Head of caudate nucleus (tissue), 42 donors: ENCODE data around the gene APPL1.
A peak's percentile ranks its signal among the peaks of the same experiment; 100 is the strongest.

Experiments used
- DNase-seq, 42 donors: peaks; one replicate each; pipeline versions ENCODE4 v3.0.0 to v3.0.0-alpha.2; 2020 to 2021; ENCODE audit warnings: mixed read lengths in 7 of 42
- intact Hi-C: fragments of 100-400 bp; cut with DNase I; formaldehyde crosslinking; loops from one replicate; pipeline ENCODE4 v1.15.0; 2022

Gene APPL1, protein sequence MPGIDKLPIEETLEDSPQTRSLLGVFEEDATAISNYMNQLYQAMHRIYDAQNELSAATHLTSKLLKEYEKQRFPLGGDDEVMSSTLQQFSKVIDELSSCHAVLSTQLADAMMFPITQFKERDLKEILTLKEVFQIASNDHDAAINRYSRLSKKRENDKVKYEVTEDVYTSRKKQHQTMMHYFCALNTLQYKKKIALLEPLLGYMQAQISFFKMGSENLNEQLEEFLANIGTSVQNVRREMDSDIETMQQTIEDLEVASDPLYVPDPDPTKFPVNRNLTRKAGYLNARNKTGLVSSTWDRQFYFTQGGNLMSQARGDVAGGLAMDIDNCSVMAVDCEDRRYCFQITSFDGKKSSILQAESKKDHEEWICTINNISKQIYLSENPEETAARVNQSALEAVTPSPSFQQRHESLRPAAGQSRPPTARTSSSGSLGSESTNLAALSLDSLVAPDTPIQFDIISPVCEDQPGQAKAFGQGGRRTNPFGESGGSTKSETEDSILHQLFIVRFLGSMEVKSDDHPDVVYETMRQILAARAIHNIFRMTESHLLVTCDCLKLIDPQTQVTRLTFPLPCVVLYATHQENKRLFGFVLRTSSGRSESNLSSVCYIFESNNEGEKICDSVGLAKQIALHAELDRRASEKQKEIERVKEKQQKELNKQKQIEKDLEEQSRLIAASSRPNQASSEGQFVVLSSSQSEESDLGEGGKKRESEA

DNA sequence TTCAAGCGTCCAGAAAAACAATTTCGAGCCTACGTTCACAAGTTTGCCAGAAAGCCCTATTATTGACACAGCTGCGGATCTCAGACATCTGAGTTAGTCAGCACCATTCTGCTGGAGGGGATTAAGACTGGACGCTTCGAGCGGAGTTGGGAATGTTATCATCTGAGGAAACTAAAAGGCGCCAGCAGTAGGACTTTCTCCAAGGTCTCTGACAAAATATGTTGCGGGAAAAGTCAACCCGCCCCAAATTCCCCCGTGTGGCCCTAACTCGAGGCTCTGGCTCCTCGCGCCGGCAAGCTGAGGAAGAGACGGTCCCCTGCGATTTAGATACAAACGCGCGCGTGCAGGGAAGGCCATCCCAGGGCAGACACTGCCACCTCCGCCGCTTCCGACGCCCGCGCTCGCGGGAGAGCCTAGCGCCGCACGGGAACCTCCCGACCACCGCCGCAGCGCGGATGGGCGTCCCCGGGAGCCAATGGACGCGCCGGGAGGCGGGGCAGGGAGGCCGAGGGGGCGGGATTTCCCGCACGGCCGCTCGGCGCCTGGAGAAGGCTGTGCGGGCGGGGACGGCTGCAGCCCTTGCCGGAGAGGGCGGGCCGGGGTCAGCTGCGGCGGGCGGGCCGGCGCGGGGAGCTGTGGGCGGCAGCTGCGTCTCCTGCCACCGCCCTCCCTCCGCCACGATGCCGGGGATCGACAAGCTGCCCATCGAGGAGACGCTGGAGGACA is at the start of gene APPL1:
Gene APPL1 (plus strand): TSS at position 526 of the 726 bp plus-strand sequence. CDS start 155 bp downstream, at position 681.
- intact Hi-C loops, result loop anchor here (5.0 to 10.0 kb wide), 3 partner anchors 60 to 233 kb away; partner anchors contain the start of gene IL17RD
- DNase-seq, result peak; percentile 74 to 98 (median 95)

DNA sequence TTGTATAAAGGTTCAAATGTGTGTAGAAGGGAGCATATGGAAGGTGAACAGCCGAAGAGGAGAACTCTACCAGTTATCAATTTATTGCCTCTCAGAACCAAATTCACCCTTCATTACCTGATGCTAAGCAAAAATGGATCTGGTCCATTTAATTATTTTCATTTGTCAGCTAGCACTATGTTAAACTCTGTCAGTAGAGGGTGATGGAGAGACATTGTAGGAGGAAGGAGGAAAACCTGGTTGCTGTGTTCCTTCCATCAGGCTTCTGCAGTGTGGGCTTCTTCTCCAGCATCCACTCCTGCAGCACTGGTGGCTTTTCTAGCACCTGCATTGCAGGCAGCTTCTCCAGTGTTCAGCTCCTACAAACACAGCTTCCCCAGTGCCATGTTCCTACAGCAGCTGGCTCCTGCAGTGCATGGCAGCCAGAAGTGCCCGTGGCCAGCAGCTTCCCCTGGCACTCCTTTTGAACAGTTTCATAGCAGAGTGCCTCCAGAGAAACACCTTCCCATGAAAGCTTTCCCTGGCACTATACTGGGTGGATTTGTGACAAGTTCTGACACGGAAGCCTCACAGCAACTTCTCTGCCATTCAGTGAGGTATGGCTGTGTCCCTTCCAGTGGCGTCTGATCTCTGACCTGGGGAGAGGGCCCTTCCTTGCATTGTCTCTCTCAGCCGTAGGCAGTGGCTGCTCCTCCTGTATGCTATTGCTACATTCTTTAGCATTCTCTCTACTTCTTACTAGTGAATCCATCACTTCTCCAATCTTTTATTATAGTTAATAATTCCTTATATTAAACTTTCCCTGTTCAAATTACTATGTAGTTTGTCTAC is 47.7 kb upstream of the APPL1 start:
- DNase-seq, result peak in 2 of 42 donors; percentile 18
- intact Hi-C loops, result no loop called here

DNA sequence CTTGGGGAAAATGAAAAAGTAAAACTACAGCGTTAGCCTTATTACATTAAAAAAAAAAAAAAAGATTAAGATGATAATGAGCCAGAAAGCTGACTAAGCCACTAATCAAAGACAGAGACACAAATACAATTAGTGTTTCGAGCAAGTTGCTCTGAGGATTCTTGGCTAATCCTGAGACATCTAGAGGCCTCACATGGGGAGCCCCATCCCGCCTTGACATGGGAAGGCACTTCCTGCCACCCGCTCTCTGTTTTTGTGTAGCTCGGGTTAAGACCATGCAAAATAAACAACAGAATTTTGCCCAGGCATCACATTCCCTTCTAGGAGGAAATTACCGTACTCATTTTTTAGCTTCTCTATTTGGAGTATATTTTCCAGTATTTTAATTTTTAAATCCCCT is 43.0 kb upstream of the APPL1 start:
- intact Hi-C loops, result no loop called here
- DNase-seq, result no peak

DNA sequence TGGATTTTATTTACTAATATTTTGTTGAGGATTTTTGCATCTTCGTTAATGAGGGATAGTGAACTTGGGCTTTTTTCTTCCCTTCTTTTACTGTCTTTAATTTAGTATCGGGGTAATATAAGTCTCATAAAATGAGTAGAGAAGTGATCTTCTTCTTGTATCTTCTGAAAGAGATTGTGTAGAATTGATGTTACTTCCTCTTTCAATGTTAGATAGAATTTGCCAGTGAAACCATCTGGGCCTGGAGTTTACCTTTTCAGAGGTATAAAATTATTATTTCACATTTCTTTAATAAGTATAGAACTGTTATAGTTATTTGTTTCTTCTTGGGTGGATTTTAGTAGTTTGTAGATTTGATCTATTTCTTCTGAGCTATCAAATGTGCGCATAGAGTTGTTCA is 35.5 kb upstream of the APPL1 start:
- DNase-seq, result no peak
- intact Hi-C loops, result no loop called here

DNA sequence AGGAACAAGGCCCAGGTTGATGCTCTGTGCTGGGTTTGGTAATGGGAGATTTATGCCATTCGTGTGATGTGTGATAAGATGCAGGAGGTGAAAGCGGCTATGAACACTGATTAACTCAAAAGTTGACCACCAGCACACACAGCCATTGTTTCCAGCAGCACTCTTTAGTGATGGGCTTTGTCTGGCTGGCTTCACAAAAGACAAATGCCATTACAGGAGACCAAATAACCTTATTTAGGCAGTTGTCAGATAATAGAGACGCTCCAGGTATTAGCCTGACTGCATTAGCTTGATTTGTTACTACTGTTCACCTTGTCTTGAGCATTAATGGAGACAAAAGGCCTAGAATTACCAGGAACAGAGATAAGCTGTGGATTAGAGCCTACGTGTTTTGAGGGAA is 32.9 kb upstream of the APPL1 start:
- intact Hi-C loops, result no loop called here
- no peak for DNase-seq

DNA sequence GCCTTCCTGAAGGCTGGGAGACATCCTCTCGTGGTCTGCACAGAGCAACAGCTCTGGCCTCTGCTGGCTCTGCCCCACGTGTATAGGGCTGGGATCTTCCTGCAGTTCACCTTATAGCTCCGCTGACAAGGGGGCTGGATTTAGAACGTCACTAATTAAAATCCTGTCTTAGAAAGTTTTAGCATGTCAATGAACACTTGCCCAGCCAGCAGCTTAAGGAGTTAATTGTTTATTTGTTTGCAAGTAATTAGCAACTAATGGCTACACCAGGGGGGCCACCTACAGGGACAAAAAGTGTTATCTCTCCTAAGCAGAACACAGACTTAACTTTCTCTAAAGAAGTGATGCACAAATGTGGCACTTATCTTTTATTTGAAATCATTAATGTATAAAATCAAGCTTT is 27.6 kb upstream of the APPL1 start, which contains the start of gene HESX1:
Gene HESX1 (minus strand): TSS at position 84 of the 403 bp plus-strand sequence. CDS start 60 bp downstream, at position 24.
- intact Hi-C loops, result no loop called here
- DNase-seq, result no peak

DNA sequence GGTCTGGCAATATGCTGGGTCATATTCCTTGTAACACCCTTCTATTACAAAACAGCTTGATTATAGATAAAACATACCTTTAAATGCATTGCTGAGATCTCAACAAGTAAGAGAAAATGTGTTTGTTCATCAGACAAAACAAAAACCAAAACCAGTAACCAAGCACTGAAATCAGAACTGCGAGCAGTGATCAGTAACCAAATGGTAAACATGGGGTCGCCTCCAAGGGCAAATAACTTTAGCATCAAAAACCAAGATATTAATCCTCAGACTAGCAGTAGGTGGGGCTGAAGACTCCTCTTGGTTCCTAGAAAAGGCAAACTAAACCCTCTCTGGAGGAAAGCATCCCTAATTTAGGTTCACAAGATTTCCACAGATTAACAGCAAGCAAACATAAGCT is 21.1 kb upstream of the APPL1 start:
- no peak for DNase-seq
- intact Hi-C loops, result no loop called here

DNA sequence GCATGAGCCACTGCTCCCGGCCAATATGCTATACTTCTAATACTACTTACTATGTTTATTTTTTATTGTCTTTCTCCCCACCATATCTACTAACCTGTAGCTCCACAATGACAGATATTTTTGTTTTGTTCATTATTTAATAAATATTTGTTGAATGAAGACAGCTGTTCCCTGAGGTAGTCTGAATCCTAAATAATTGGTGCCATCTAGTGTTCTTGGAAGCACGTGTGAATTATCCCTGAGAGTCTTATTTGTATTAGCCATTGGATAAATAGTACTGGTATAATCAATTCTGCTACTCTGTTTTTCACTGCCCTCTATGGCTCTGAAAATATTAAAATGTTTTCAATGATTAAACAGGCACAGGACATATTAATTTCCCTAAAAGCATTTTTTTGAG is 5.6 kb upstream of the APPL1 start:
- peak in 1 of 42 donors; percentile 6 for DNase-seq
- intact Hi-C loops, result loop anchor here (10.0 kb wide), 2 partner anchors 127 to 227 kb away; no protein-coding TSS in a partner anchor

DNA sequence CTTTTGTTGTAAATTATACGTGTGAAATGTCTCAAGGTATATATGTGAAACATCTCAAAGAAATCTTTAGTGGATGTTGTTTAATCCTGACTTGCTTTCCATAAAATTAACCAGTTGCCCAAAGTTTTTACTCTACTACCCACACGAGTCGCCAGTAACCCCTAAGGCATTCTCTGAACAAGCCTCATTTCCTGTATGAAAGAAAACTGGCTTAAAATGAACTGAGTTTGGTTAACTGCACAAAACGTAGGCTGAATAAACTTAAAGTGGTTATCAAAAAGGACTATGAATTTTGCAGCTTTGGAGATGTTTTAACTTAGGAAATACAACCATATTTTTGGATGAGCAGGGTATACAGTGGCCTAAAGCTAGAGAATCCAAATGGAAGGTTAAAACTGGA is 2.7 kb upstream of the APPL1 start:
- intact Hi-C loops, result loop anchor here (5.0 to 10.0 kb wide), 3 partner anchors 58 to 230 kb away; partner anchors contain the start of gene IL17RD
- DNase-seq, result no peak

DNA sequence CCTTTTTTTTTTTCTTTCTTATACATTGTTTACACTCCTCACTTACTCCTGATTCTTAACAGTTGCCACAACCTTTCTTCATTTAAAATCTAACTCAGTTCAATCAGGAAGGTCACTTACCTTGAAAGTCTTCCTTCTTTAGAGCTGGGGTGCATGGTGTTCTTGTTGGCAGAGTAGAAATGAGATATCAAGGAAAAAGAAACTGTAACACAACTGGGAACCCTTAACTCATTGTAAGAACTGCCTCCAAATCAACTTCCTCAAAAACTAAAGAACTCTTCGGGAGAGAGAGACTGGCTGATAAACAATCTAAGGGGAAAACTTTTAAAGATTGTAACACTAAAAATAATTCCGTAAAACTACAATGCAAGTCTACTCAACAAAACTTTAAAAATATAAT is 1.4 kb upstream of the APPL1 start:
- DNase-seq, result no peak
- intact Hi-C loops, result loop anchor here (5.0 to 10.0 kb wide), 3 partner anchors 59 to 231 kb away; partner anchors contain the start of gene IL17RD

DNA sequence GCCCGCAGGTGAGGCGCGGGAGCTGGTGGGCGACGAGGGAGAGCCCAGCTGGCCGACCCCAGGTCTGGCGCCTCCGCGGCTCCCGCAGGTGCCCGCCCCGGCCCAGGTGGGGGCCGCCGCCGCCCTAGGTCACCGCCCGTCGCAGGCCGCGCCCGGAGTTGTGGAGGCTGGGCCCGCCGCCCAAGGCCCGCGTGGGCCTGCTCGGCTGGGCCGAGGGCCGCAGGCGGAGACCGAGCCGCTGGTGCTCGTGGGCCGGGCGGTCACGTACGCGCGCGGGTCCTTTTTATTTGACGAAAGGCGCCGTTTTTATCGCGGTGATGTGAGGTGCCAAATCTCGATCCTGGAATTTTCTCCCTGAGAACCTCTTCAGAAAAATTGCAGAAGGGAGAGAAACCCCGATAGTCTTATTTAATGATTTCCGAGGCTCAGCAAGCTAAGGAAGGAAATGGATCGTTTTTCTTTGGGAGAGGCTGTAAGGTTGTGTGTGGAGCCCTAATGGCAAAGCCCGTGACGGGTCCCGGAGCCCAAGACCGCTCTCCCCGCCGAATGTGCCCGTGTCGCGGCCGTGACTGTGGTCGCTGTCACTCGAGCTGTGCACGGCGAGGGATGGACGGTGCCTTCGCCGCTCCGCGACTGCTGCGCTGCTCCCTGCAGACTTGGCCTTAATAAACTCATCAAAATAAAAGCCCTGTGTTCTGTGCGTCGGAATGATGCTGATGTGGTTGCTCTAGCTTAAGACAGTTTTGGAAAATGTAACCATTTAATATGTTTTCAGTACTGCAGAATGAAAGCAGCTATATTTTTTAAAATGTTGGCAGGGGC is 612 bp downstream of the APPL1 start:
- intact Hi-C loops, result loop anchor here (5.0 to 10.0 kb wide), 3 partner anchors 61 to 233 kb away; partner anchors contain the start of gene IL17RD
- DNase-seq, result peak; percentile 41 to 84 (median 68)

DNA sequence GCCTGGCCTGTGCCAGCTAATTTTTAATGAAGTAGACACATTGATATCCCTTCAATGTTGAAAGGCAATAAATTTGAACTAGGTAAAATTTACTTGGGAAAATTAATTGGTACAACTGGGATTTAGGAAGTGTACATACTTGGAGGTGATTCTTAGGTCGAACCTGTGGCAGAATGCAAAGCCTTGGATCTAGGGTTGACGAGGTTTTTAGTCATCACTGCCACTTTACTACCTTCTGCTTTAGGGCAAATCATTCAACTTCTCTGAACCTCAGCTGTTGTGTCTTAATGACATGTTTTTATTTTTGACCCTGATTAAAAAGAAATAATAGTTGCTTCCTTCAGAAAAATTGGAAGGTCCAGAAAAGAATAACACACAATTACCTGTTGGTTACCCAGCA is 2.5 kb downstream of the APPL1 start:
- DNase-seq, result no peak
- intact Hi-C loops, result no loop called here

DNA sequence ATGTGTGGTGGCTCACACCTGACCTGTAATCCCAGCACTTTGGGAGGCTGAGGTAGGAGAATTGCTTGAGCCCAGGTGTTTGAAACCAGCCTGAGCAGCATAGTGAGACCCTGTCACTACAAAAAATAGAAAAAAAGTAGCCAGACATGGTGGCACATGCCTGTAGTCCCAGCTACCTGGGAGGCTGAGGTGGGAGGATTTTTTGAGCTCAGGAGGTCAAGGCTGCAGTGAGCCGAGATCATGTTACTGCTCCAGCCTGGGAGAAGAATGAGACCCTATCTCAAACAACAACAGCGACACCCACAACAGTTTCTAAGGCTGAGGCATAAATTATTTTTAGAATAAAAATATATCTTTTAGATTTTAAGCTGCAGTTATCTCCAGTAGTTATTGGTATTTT is 6.3 kb downstream of the APPL1 start:
- intact Hi-C loops, result no loop called here
- DNase-seq, result no peak

DNA sequence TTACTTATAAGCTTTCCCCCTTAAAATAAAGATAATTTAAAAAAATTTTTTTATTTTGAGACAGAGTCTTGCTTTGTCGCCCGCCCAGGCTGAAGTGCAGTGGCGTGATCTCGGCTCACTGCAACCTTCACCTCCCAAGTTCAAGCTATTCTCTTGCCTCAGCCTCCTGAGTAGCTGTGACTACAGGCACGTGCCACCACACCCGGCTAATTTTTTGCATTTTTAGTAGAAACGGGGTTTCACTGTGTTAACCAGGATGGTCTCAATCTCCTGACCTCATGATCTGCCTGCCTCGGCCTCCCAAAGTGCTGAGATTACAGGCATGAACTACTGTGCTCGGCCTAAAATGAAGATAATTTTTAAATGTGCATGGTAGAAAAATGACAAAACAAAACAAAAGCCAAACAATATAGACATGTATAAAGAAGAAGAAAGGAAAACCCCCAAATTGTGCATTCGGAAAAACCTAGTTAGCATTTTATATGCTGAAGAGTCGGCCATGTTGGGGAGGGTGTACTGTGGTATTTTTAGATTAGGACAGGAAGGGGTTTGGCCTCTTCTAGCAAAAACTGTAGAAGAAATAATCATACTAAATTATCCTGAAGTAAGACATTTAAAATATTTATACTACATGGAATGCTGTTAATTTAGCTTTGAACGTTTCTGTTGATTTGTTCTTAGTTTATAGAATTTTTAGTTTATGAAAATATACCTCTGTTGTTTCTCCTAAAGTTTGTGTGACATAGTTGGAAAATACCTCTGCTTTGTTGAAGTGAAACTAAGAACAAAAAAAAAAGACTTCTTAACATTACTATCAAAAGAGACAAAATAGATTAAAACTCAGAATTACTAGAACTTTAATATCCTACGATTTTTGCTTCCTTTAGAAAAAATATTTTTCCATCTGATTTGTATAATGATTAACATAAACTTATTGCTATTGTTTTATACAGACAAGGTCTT is 7.4 kb downstream of the APPL1 start:
- intact Hi-C loops, result no loop called here
- DNase-seq, result no peak

DNA sequence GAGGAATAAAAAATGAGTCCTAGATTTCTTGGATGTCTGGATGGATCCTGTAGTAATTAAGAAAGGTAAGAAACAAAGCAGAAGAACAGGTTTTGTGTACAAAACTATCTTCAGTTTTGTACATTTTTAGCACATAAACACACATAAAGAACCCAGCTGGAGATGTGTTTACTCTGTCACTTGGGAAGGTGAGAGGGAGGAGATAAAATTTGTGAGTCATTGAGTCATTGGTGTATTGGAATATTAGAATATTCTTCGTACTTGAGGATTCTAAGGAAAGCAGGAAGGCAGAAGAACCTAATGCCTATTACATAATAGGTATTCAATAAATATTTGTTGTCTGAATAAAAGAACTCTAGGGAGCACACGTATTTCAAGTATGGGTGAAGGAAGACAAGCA is 17.4 kb downstream of the APPL1 start:
- intact Hi-C loops, result no loop called here
- no peak for DNase-seq

DNA sequence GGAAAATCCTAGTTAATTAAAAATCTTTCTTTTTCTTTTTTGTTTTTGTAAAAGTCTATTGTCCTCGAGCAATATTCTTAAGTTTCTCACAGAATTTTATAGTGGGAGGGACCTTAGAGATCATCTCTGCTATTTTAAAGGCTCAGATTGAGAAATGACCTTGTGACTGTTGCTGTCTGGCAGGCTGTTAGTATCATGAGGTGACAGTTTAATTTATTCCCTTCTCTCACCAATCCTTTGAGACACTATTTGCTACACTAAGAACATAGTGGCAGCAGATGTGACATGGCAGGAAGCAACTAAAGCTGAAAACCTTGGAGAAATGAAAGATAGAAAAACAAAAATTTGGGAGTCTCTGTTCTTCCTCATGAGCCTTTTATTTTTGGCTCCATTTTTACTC is 24.9 kb downstream of the APPL1 start:
- intact Hi-C loops, result no loop called here
- no peak for DNase-seq

DNA sequence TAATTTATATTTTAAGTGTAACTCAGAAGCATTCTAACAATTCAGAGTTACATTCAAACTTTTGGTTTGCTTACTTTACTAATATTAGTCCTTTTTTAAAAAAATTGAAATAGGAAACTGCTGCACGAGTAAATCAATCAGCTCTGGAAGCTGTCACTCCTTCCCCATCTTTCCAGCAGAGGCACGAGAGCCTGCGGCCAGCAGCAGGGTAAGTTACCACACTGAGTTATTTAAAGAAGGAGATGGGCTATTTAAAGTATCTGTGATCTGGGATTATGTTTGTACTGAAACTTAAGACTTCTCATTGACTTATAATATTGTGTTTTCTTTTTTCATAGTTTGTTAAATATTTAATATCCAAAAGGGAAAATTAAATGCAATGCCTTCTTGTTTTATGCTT is 29.3 kb downstream of the APPL1 start:
- intact Hi-C loops, result no loop called here
- no peak for DNase-seq
